H1 (cell line): ENCODE measurements around the gene BTBD3. TPM values are rescaled to one million over a fixed set of nuclear protein-coding genes. Genes with fewer than 3 reads are reported as not detected.

Source experiments
- CTCF ChIA-PET: fragments of 300-600 bp; sonication (Branson Sonifier 250); formaldehyde crosslinking; loops from one replicate; lab custom pipeline; 2021; ENCODE audit not compliant: partially characterized antibody; lab: Charles Lee
- POLR2A ChIA-PET: fragments of 300-600 bp; sonication (Branson Sonifier 250); formaldehyde crosslinking; loops from one replicate; lab custom pipeline; 2021; ENCODE audit warnings: inconsistent platforms; ENCODE audit not compliant: partially characterized antibody; lab: Charles Lee
- DNase-seq, 2 experiments: peaks; one replicate each; pipeline versions ENCODE4 v3.0.0 to v3.0.0-alpha.2; 2010 to 2022; ENCODE audit warnings: low spot score in 2 of 2, low read depth in 1 of 2, mixed read lengths in 1 of 2
- FAIRE-seq: peaks from 2 replicates; lab custom pipeline; 2011; peaks lifted over from hg19 to GRCh38; lab: Jason Lieb, UNC
- H2AFZ ChIP-seq: 2 replicates; pipeline ENCODE4 v1.8.1; 2012; ENCODE audit warnings: low read length, inconsistent platforms
- H2AK5ac ChIP-seq: 2 replicates; pipeline ENCODE4 v1.6.1; 2013; ENCODE audit warnings: low read depth, low read length
- H2BK120ac ChIP-seq: replicated peaks from 2 replicates; pipeline ENCODE3; 2013; ENCODE audit warnings: low read depth, low read length, inconsistent platforms
- H2BK12ac ChIP-seq: 2 replicates; pipeline ENCODE4 v1.6.1; 2013; ENCODE audit warnings: low read depth, low read length
- H2BK15ac ChIP-seq: 2 replicates; pipeline ENCODE4 v1.6.1; 2013; ENCODE audit warnings: low read length
- H2BK20ac ChIP-seq: 2 replicates; pipeline ENCODE4 v1.6.1; 2013; ENCODE audit warnings: low read length
- H2BK5ac ChIP-seq: 2 replicates; pipeline ENCODE4 v1.6.1; 2013; ENCODE audit warnings: low read depth, low read length
- H3K14ac ChIP-seq: 2 replicates; pipeline ENCODE4 v1.6.1; 2013; ENCODE audit warnings: inconsistent platforms; ENCODE audit not compliant: insufficient read length
- H3K18ac ChIP-seq: 2 replicates; pipeline ENCODE4 v1.6.1; 2013; ENCODE audit warnings: low read length; ENCODE audit errors: extremely low read depth
- H3K23ac ChIP-seq: 2 replicates; pipeline ENCODE4 v1.6.1; 2013; ENCODE audit warnings: inconsistent platforms; ENCODE audit not compliant: insufficient read length
- H3K23me2 ChIP-seq: 2 replicates; pipeline ENCODE4 v1.6.1; 2013; ENCODE audit warnings: low read depth, low read length
- H3K27ac ChIP-seq: 2 replicates; pipeline ENCODE4 v1.6.1; 2011; ENCODE audit warnings: low read depth, low read length, inconsistent platforms
- H3K27me3 ChIP-seq, 4 experiments: replicated peaks in 1 of 4; 1 replicate in 1 of 4; 2 replicates in 3 of 4; pipeline versions ENCODE4 v1.6.1 to v1.8.1; 2011 to 2013; ENCODE audit warnings: low read length in 3 of 4, mild to moderate bottlenecking in 3 of 4, inconsistent platforms in 2 of 4, mixed read lengths in 2 of 4, moderate library complexity in 1 of 4; ENCODE audit not compliant: control insufficient read depth in 3 of 4, insufficient read depth in 3 of 4; ENCODE audit errors: extremely low read depth in 1 of 4
- H3K36me3 ChIP-seq, 4 experiments: 2 replicates each; pipeline versions ENCODE4 v1.6.1 to v1.8.1; 2011 to 2013; ENCODE audit warnings: mild to moderate bottlenecking in 4 of 4, low read length in 3 of 4, moderate library complexity in 2 of 4, control low read depth in 1 of 4, inconsistent platforms in 1 of 4; ENCODE audit not compliant: insufficient read depth in 4 of 4, control insufficient read depth in 2 of 4
- H3K4ac ChIP-seq: replicated peaks from 2 replicates; pipeline ENCODE3; 2013; ENCODE audit warnings: low read length, low read depth, mixed read lengths, inconsistent platforms; ENCODE audit not compliant: insufficient read length
- H3K4me1 ChIP-seq, 4 experiments: replicated peaks in 1 of 4; 1 replicate in 1 of 4; 2 replicates in 3 of 4; pipeline versions ENCODE4 v1.6.1 to v1.8.1; 2011 to 2013; ENCODE audit warnings: low read length in 3 of 4, inconsistent platforms in 2 of 4, mixed read lengths in 1 of 4; ENCODE audit not compliant: insufficient read depth in 4 of 4, control insufficient read depth in 3 of 4
- H3K4me2 ChIP-seq, 2 experiments: 2 replicates each; pipeline versions ENCODE4 v1.6.1 to v1.8.1; 2011 to 2013; ENCODE audit warnings: low read depth in 2 of 2, low read length in 2 of 2, control low read depth in 1 of 2, inconsistent platforms in 1 of 2, mild to moderate bottlenecking in 1 of 2; ENCODE audit not compliant: insufficient read depth in 1 of 2
- H3K4me3 ChIP-seq, 4 experiments: fragments of 200-600, 300-600 bp in 1 of 4; sonication (generic), shearing (Covaris generic), sonication (Bioruptor Twin) in 1 of 4; 2 replicates each; pipeline versions ENCODE4 v1.5.1 to v1.8.1; 2011 to 2016; ENCODE audit warnings: low read length in 4 of 4, low read depth in 3 of 4, control low read depth in 2 of 4, inconsistent platforms in 2 of 4, mild to moderate bottlenecking in 2 of 4, mixed read lengths in 1 of 4, moderate library complexity in 1 of 4; ENCODE audit not compliant: insufficient read depth in 2 of 4; ENCODE audit errors: extremely low read depth in 1 of 4
- H3K56ac ChIP-seq: replicated peaks from 2 replicates; pipeline ENCODE3; 2013; ENCODE audit warnings: low read depth, mild to moderate bottlenecking, mixed read lengths, low read length, inconsistent platforms; ENCODE audit not compliant: insufficient read length
- H3K79me1 ChIP-seq: 2 replicates; pipeline ENCODE4 v1.6.1; 2013; ENCODE audit warnings: low read depth, low read length, control low read depth
- H3K79me2 ChIP-seq, 2 experiments: 2 replicates each; pipeline versions ENCODE4 v1.6.1 to v1.8.1; 2012 to 2013; ENCODE audit warnings: low read length in 2 of 2, mild to moderate bottlenecking in 2 of 2, inconsistent platforms in 1 of 2; ENCODE audit not compliant: insufficient read depth in 2 of 2, control insufficient read depth in 1 of 2
- H3K9ac ChIP-seq, 4 experiments: replicated peaks in 1 of 4; 1 replicate in 1 of 4; 2 replicates in 3 of 4; pipeline versions ENCODE4 v1.6.1 to v1.8.1; 2011 to 2013; ENCODE audit warnings: low read depth in 3 of 4, low read length in 3 of 4, control low read depth in 2 of 4, mild to moderate bottlenecking in 2 of 4, moderate library complexity in 2 of 4, inconsistent platforms in 1 of 4; ENCODE audit errors: extremely low read depth in 1 of 4
- H3K9me3 ChIP-seq, 2 experiments: 2 replicates each; pipeline versions ENCODE4 v1.6.1 to v1.8.1; 2012 to 2013; ENCODE audit warnings: mild to moderate bottlenecking in 2 of 2, moderate library complexity in 2 of 2, control low read depth in 1 of 2, inconsistent platforms in 1 of 2, low read depth in 1 of 2, low read length in 1 of 2, mixed read lengths in 1 of 2; ENCODE audit not compliant: insufficient read depth in 2 of 2
- H4K20me1 ChIP-seq, 2 experiments: replicated peaks in 1 of 2; 2 replicates each; pipeline versions ENCODE3 to v1.8.1; 2011 to 2013; ENCODE audit warnings: inconsistent platforms in 2 of 2, low read length in 2 of 2, mild to moderate bottlenecking in 1 of 2; ENCODE audit not compliant: insufficient read depth in 2 of 2, control insufficient read depth in 1 of 2
- H4K5ac ChIP-seq: 2 replicates; pipeline ENCODE4 v1.6.1; 2013; ENCODE audit warnings: low read length, low read depth, mixed read lengths, inconsistent platforms; ENCODE audit not compliant: insufficient read length
- H4K8ac ChIP-seq: 2 replicates; pipeline ENCODE4 v1.8.0; 2013; ENCODE audit warnings: mild to moderate bottlenecking, moderate library complexity, low read length, inconsistent platforms; ENCODE audit not compliant: insufficient read depth; ENCODE audit errors: extremely low read depth
- H4K91ac ChIP-seq: replicated peaks from 2 replicates; pipeline ENCODE3; 2013; ENCODE audit warnings: low read length, mixed read lengths, inconsistent platforms; ENCODE audit not compliant: insufficient read length
- BRCA1 ChIP-seq: IDR thresholded peaks from 2 replicates; pipeline ENCODE4 v1.6.1; 2012; ENCODE audit warnings: low read depth, low read length, improper control_type of control experiment
- CHD1 ChIP-seq: IDR thresholded peaks from 2 replicates; pipeline ENCODE4 v1.6.1; 2012; ENCODE audit warnings: low read depth, low read length, improper control_type of control experiment
- WGBS, 2 experiments: shearing (Covaris generic) in 1 of 2; methylation state at CpG; one replicate each; pipeline versions ENCODE4 v1.1.6 to v1.1.7; 2013 to 2015; ENCODE audit warnings: low lambda C conversion rate in 2 of 2, mixed read lengths in 2 of 2, inconsistent platforms in 1 of 2, low coverage in 1 of 2, missing lambda C conversion rate in 1 of 2; ENCODE audit not compliant: insufficient replicate concordance in 2 of 2, insufficient coverage in 1 of 2, insufficient read length in 1 of 2; ENCODE audit errors: extremely low coverage in 1 of 2, missing lambda C conversion rate in 1 of 2; 5-methylcytosine and 5-hydroxymethylcytosine counted together
- polyA plus RNA-seq, 7 experiments: library from polyadenylated mRNA; depleted of rRNA in 3 of 7; stranded (reverse) in 5 of 7; unstranded in 2 of 7; fragments of >200 nt in 5 of 7; fragments of 200-250 nt in 2 of 7; gene quantifications; 1 replicate in 5 of 7; 2 replicates in 1 of 7; 4 replicates in 1 of 7; pipeline versions ENCODE4 v1.2.1 to v1.2.3, GENCODE V29; 2011 to 2013; ENCODE audit warnings: missing spikeins in 2 of 7, mixed read lengths in 2 of 7
- total RNA-seq: library from RNA; stranded (reverse); fragmentation: NEBNext Ultra II Directional; extraction: Animal tissue kit (Norgen Biotek cat#: 25700); gene quantifications from 2 replicates; pipeline ENCODE4 v1.2.1, GENCODE V29; 2021

BTBD3 gene
- total and polyA plus RNA-seq, 2 of the 8 experiments (the other 6 are each of a cell fraction or from before 2014, with no cell fraction given) = 36.7 to 45.5 TPM

- Histone ChIP-seq H3K9me3 (no peaks in the 10 kb centered on the region), H3K4me2 (no peak overlapping the region), H3K18ac (no peak overlapping the region), H4K5ac (no peak overlapping the region), H4K20me1 (peaks cover 2 to 13% of the 10 kb centered on the region in 2 experiments), H3K14ac (no peak overlapping the region), H2BK15ac (no peak overlapping the region), H3K4me3 (no peak overlapping the region), H3K4ac (no peak overlapping the region), H2AFZ (no peak overlapping the region), H2BK20ac (no peak overlapping the region), H2BK120ac (no peak overlapping the region), H3K27me3 (no peaks in the 10 kb centered on the region), H3K36me3 (peaks cover 2 to 33% (median 12%) of the 10 kb centered on the region in 4 experiments; a peak in 6 of 8 replicates), H3K23me2 (no peaks in the 10 kb centered on the region), H3K27ac (no peak overlapping the region), H3K79me2 (peaks cover 0 to 60% of the 10 kb centered on the region in 2 experiments; a peak in 2 of 4 replicates), H2BK5ac (no peak overlapping the region), H3K23ac (no peak overlapping the region), H3K4me1 (peaks cover 0 to 3% (median 1%) of the 10 kb centered on the region in 4 experiments; a peak in 2 of 7 replicates), H3K9ac (no peak overlapping the region), H4K8ac (no peak overlapping the region), H4K91ac (no peak overlapping the region), H3K79me1 (no peaks in the 10 kb centered on the region; the same call in 1 of the 2 replicates), H3K56ac (no peak overlapping the region), H2AK5ac (no peak overlapping the region), H2BK12ac (no peak overlapping the region)
- FAIRE-seq (no peak), DNase-seq (no peak)
- 86% methylated on average over 6 of the region's 6 CpGs; no CpG with 5 or more reads in 1 of the 2 experiments for WGBS, 2 experiments
- ChIA-PET POLR2A (no interaction called here), CTCF (interaction anchor here (1.0 to 1.5 kb wide), 2 partner anchors 10 to 13 kb away, joined by 3 to 5 read pairs; no protein-coding TSS in a partner anchor)
- TF ChIP-seq CHD1 = no peak
- TF ChIP-seq BRCA1 = no peak
Observed at GRCh38 chr20:11921321-11921720, 3.6 kb downstream of the BTBD3 start.
